Glutamatergic neuron (in vitro differentiated cells): ENCODE data around the gene ABHD15. TPM values are rescaled to one million over a fixed set of nuclear protein-coding genes. Genes with fewer than 3 reads are reported as not detected.

Experiments used
- DNase-seq: peaks from one replicate; pipeline ENCODE4 v3.0.0; 2022
- H3K27ac Mint-ChIP-seq: one replicate; pipeline ENCODE4 v1.8.0; 2020; ENCODE audit warnings: mild to moderate bottlenecking, mixed read lengths, inconsistent platforms; ENCODE audit not compliant: unreplicated experiment
- H3K27me3 Mint-ChIP-seq: one replicate; pipeline ENCODE4 v1.8.0; 2020; ENCODE audit warnings: mild to moderate bottlenecking, moderate library complexity, mixed read lengths, inconsistent platforms; ENCODE audit not compliant: unreplicated experiment
- H3K36me3 Mint-ChIP-seq: one replicate; pipeline ENCODE4 v1.8.0; 2020; ENCODE audit warnings: mild to moderate bottlenecking, mixed read lengths, inconsistent platforms; ENCODE audit not compliant: unreplicated experiment
- H3K4me1 Mint-ChIP-seq: one replicate; pipeline ENCODE4 v1.8.0; 2020; ENCODE audit warnings: mild to moderate bottlenecking, low read depth, mixed read lengths, inconsistent platforms; ENCODE audit not compliant: unreplicated experiment
- H3K4me3 Mint-ChIP-seq: one replicate; pipeline ENCODE4 v1.8.0; 2020; ENCODE audit warnings: mild to moderate bottlenecking, mixed read lengths, inconsistent platforms; ENCODE audit not compliant: unreplicated experiment
- H3K9me3 Mint-ChIP-seq: one replicate; pipeline ENCODE4 v1.8.0; 2020; ENCODE audit warnings: mild to moderate bottlenecking, moderate library complexity, mixed read lengths, inconsistent platforms; ENCODE audit not compliant: unreplicated experiment
- total RNA-seq: library from RNA; stranded (reverse); fragmentation: NEBNext Ultra II Directional; extraction: Animal tissue kit (Norgen Biotek cat#: 25700); gene quantifications from one replicate; pipeline ENCODE4 v1.2.1, GENCODE V29; 2021; ENCODE audit not compliant: unreplicated experiment
- TF ChIP-seq, protein P1 (sequence below): fragments of 200-600 bp; sonication (generic); IDR thresholded peaks from one replicate; pipeline ENCODE4 v1.5.0; 2021; ENCODE audit not compliant: partially characterized antibody, unreplicated experiment

ABHD15 gene
- total RNA-seq, 1 donor from 2014 or later: 2.5 TPM

DNA sequence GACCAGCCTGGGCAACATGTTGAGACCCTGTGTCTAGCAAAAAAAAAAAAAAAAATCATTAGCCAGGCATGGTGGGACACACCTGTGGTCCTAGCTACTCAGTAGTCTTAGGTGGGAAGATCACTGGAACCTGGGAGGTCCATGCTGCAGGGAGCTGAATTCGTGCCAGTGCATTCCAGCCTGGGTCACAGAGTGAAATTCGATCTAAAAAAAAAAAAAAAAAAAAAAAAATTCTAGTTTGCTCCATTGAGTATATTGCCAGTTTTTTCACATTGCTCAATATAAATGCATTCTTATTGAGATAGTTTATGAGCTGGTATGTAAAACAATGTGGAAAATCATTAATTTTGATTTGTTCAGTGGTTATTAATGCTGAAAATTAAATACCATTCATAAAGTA is 52.0 kb downstream of the ABHD15 start:
- TF ChIP-seq, protein P1, sequence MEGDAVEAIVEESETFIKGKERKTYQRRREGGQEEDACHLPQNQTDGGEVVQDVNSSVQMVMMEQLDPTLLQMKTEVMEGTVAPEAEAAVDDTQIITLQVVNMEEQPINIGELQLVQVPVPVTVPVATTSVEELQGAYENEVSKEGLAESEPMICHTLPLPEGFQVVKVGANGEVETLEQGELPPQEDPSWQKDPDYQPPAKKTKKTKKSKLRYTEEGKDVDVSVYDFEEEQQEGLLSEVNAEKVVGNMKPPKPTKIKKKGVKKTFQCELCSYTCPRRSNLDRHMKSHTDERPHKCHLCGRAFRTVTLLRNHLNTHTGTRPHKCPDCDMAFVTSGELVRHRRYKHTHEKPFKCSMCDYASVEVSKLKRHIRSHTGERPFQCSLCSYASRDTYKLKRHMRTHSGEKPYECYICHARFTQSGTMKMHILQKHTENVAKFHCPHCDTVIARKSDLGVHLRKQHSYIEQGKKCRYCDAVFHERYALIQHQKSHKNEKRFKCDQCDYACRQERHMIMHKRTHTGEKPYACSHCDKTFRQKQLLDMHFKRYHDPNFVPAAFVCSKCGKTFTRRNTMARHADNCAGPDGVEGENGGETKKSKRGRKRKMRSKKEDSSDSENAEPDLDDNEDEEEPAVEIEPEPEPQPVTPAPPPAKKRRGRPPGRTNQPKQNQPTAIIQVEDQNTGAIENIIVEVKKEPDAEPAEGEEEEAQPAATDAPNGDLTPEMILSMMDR: no peak
- peaks cover 1% of the 10 kb centered on the region for H3K27me3 Mint-ChIP-seq
- no peak overlapping the region for H3K4me3 Mint-ChIP-seq
- no peaks in the 10 kb centered on the region for H3K4me1 Mint-ChIP-seq
- no peak overlapping the region for H3K27ac Mint-ChIP-seq
- H3K36me3 Mint-ChIP-seq: no peaks in the 10 kb centered on the region
- no peak for DNase-seq
- H3K9me3 Mint-ChIP-seq: peaks cover 3% of the 10 kb centered on the region

DNA sequence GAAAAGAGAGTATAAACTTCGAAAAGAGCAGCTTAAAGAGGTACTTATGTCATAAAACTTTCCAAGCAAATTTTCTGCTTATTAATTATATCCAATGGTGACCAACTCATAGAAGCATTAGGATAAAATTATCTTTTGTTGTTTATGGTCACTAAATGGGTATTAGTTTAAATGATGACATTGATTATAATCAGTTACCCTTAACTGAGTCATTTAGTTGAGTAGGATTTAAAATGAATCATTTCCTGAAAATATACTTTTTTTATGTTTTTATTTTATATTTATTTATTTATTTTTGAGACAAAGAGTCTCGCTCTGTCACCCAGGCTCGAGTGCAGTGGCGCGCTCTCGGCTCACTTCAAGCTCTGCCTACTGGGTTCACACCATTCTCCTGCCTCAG is 55.9 kb downstream of the ABHD15 start:
- Mint-ChIP-seq H3K4me1 (no peaks in the 10 kb centered on the region), H3K27me3 (peaks cover 1% of the 10 kb centered on the region), H3K27ac (no peak overlapping the region), H3K36me3 (no peaks in the 10 kb centered on the region), H3K4me3 (no peak overlapping the region), H3K9me3 (no peaks in the 10 kb centered on the region)
- TF ChIP-seq, protein P1: no peak
- no peak for DNase-seq

Other genes with a start within 250 kb of the ABHD15 start
- gene TAOK1, start 176.7 kb downstream of the ABHD15 start, total RNA-seq: 133 TPM
- 14.3 TPM for gene TP53I13, start 1.7 kb upstream of the ABHD15 start, total RNA-seq
- gene GIT1, start 22.6 kb upstream of the ABHD15 start, total RNA-seq: 46.7 TPM
- gene ANKRD13B, start 26.1 kb upstream of the ABHD15 start, total RNA-seq: 123 TPM
- gene CORO6, start 55.9 kb upstream of the ABHD15 start, total RNA-seq: 1.4 TPM